Spleen (tissue), 11 donors: ENCODE data around the gene EPHB1. TPM values are rescaled to one million over a fixed set of nuclear protein-coding genes. Genes with fewer than 3 reads are reported as not detected.

Experiments used
- DNase-seq: peaks from one replicate; pipeline ENCODE4 v3.0.0-alpha.2; 2020
- H3K27ac ChIP-seq, 8 donors: fragments of 200-600 bp; sonication (generic) in 7 of 8; 1 replicate in 4 of 8; 2 replicates in 4 of 8; pipeline versions ENCODE4 v1.5.0 to v1.8.0; 2016 to 2021; ENCODE audit warnings: inconsistent platforms in 4 of 8, mild to moderate bottlenecking in 4 of 8, moderate library complexity in 1 of 8
- H3K27me3 ChIP-seq, 7 donors: fragments of 200-600 bp; sonication (generic) in 6 of 7; replicated peaks in 1 of 7; 1 replicate in 4 of 7; 2 replicates in 3 of 7; pipeline versions ENCODE4 v1.5.0 to v1.8.0; 2016 to 2021; ENCODE audit warnings: inconsistent platforms in 3 of 7, mild to moderate bottlenecking in 1 of 7
- H3K36me3 ChIP-seq, 6 donors: fragments of 200-600 bp; sonication (generic) in 5 of 6; 1 replicate in 4 of 6; 2 replicates in 2 of 6; pipeline versions ENCODE4 v1.5.0 to v1.8.0; 2016 to 2021; ENCODE audit warnings: inconsistent platforms in 2 of 6
- H3K4me1 ChIP-seq, 6 donors: fragments of 200-600 bp; sonication (generic) in 5 of 6; 1 replicate in 3 of 6; 2 replicates in 3 of 6; pipeline versions ENCODE4 v1.5.0 to v1.8.0; 2016 to 2021; ENCODE audit warnings: inconsistent platforms in 3 of 6
- H3K4me3 ChIP-seq, 8 donors: fragments of 200-600 bp; sonication (generic) in 7 of 8; 1 replicate in 4 of 8; 2 replicates in 4 of 8; pipeline versions ENCODE4 v1.5.0 to v1.8.0; 2016 to 2021; ENCODE audit warnings: inconsistent platforms in 4 of 8, mild to moderate bottlenecking in 4 of 8, moderate library complexity in 2 of 8
- H3K9me3 ChIP-seq, 8 donors: fragments of 200-600 bp; sonication (generic) in 7 of 8; 1 replicate in 4 of 8; 2 replicates in 4 of 8; pipeline versions ENCODE4 v1.5.0 to v1.8.0; 2016 to 2021; ENCODE audit warnings: inconsistent platforms in 4 of 8
- POLR2A ChIP-seq, 3 donors: fragments of 450-650 bp; IDR thresholded peaks; one replicate each; pipeline ENCODE4 v1.5.1; 2017; ENCODE audit warnings: antibody characterized with exemption in 3 of 3, mild to moderate bottlenecking in 1 of 3
- POLR2AphosphoS5 ChIP-seq, 3 donors: sonication (generic); formaldehyde crosslinking; IDR thresholded peaks; one replicate each; pipeline ENCODE4 v1.5.1; 2017; ENCODE audit warnings: antibody characterized with exemption in 3 of 3
- WGBS, 5 donors: extraction: QIAGEN DNeasy Blood & Tissue Kit in 3 of 5; methylation state at CpG; one replicate each; pipeline versions ENCODE4 v1.1.5 to v1.1.7; 2013 to 2018; 5-methylcytosine and 5-hydroxymethylcytosine counted together
- intact Hi-C: fragments of 100-400 bp; cut with DNase I; formaldehyde crosslinking; loops from one replicate; pipeline ENCODE4 v1.15.0; 2023; ENCODE audit warnings: low total_unique reads
- polyA plus RNA-seq, 3 donors: library from polyadenylated mRNA; stranded (reverse); fragments of 200-250 nt; gene quantifications; one replicate each; pipeline ENCODE4 v1.2.1, GENCODE V29; 2013
- total RNA-seq, 7 donors: library from RNA; depleted of rRNA in 3 of 7; stranded (reverse); fragments of >200 nt in 3 of 7; fragmentation: NEBNext Ultra II Directional in 4 of 7; extraction: Animal tissue kit (Norgen Biotek cat#: 25700) in 4 of 7; gene quantifications; one replicate each; pipeline versions ENCODE4 v1.1.0 to v1.2.1, GENCODE V29; 2016 to 2021
- TF ChIP-seq, protein P1 (sequence below), 11 experiments: fragments of 200-600 bp in 7 of 11; fragments of 450-650 bp in 4 of 11; sonication (generic) in 4 of 11; IDR thresholded peaks in 8 of 11; conservative IDR thresholded peaks in 3 of 11; 1 replicate in 7 of 11; 2 replicates in 4 of 11; pipeline versions ENCODE4 v1.4.0 to v1.8.0; 2016 to 2021; ENCODE audit warnings: antibody characterized with exemption in 11 of 11, inconsistent platforms in 4 of 11, mild to moderate bottlenecking in 1 of 11
- donor health status: healthy with polysubstance abuse.
- donor health status: DM: no; HTN: no; CAD: no; lungs with moderate emphysema.
- donor health status: DM: no; HTN: no; CAD: no.
- donor health status: Bipolar disorder and iron deficiency.
- donor health status: healthy.
- donor health status: DM: no; HTN: no; CAD: no.
- donor health status: DM: yes; HTN: yes; CAD: no.

EPHB1 gene
- total and polyA plus RNA-seq, 10 donors, result 0.20 to 14.0 (median 3.0) TPM

GRCh38 chr3:134932035-134932434 lies 137.0 kb downstream of the EPHB1 start:
- Histone ChIP-seq H3K36me3 (no peaks in the 10 kb centered on the region), H3K9me3 (no peaks in the 10 kb centered on the region), H3K27ac (no peak overlapping the region), H3K27me3 (no peaks in the 10 kb centered on the region), H3K4me1 (no peaks in the 10 kb centered on the region), H3K4me3 (no peak overlapping the region)
- TF ChIP-seq POLR2A (IDR thresholded peaks at IDR 0.05) (no peak), POLR2AphosphoS5 (IDR thresholded peaks at IDR 0.05) (no peak)
- TF ChIP-seq, protein P1, sequence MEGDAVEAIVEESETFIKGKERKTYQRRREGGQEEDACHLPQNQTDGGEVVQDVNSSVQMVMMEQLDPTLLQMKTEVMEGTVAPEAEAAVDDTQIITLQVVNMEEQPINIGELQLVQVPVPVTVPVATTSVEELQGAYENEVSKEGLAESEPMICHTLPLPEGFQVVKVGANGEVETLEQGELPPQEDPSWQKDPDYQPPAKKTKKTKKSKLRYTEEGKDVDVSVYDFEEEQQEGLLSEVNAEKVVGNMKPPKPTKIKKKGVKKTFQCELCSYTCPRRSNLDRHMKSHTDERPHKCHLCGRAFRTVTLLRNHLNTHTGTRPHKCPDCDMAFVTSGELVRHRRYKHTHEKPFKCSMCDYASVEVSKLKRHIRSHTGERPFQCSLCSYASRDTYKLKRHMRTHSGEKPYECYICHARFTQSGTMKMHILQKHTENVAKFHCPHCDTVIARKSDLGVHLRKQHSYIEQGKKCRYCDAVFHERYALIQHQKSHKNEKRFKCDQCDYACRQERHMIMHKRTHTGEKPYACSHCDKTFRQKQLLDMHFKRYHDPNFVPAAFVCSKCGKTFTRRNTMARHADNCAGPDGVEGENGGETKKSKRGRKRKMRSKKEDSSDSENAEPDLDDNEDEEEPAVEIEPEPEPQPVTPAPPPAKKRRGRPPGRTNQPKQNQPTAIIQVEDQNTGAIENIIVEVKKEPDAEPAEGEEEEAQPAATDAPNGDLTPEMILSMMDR (IDR thresholded peaks at IDR 0.05 in 8 of 11, conservative IDR thresholded peaks at IDR 0.05 in 3 of 11), result no peak
- no peak for DNase-seq
- WGBS, 5 donors, result 86 to 93% (median 90%) methylated on average over 6 of the region's 6 CpGs
- intact Hi-C loops, result no loop called here

DNA sequence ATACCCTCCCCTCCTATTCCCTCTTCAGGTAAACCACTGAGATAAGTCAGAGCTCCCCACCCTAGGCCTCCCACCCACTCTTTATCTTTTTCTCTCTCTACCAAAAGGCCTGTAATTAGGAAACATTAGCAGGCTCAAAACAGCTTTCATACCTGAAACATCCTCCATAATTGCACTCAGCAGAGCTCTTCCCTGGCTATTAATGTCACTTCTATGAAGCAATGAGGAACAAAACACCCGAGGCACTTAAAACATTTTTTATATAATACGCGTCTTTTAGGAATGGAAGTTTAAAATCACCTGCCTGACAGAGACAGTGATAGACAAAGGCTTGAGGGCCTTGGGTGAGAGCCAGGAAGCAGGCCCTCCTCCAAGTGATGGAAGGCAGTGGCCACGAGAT lies 138.9 kb downstream of the EPHB1 start:
- 84 to 94% (median 91%) methylated on average over 4 of the region's 4 CpGs for WGBS, 5 donors
- Histone ChIP-seq H3K27ac (no peak overlapping the region), H3K36me3 (no peaks in the 10 kb centered on the region), H3K27me3 (no peaks in the 10 kb centered on the region), H3K9me3 (no peaks in the 10 kb centered on the region), H3K4me3 (no peak overlapping the region), H3K4me1 (no peaks in the 10 kb centered on the region)
- DNase-seq, result no peak
- intact Hi-C loops, result no loop called here
- no peak for TF ChIP-seq POLR2AphosphoS5 (IDR thresholded peaks at IDR 0.05)
- TF ChIP-seq, protein P1 (IDR thresholded peaks at IDR 0.05 in 8 of 11, conservative IDR thresholded peaks at IDR 0.05 in 3 of 11), result no peak
- no peak for TF ChIP-seq POLR2A (IDR thresholded peaks at IDR 0.05)

DNA sequence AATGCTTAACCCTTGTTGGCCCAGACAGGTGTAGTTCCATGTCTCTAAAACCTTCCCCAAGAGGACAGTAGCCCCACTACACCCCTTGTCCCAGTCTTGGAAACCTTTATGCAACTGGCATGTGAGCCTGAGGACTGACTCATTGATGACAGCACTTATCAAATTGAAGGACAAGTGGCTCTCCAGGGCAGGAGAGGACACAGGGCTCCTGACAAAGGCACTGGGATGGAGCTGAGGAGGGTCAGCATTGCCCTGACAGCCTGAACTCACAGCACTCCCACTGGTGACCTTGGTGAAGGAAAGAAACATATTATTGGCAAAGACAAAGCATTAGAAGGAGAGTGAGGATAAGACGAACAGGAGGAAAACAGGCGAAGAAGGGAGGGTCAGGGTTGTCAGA lies 139.9 kb downstream of the EPHB1 start:
- H3K27ac ChIP-seq, result no peak overlapping the region
- 68 to 88% (median 76%) methylated on average over 2 of the region's 2 CpGs for whole genome bisulfite sequencing, 5 donors
- no peaks in the 10 kb centered on the region for H3K36me3 ChIP-seq
- H3K4me1 ChIP-seq, result no peaks in the 10 kb centered on the region
- intact Hi-C loops, result no loop called here
- DNase-seq, result no peak
- TF ChIP-seq, protein P1 (IDR thresholded peaks at IDR 0.05 in 8 of 11, conservative IDR thresholded peaks at IDR 0.05 in 3 of 11), result no peak
- TF ChIP-seq POLR2AphosphoS5 (IDR thresholded peaks at IDR 0.05) (no peak), POLR2A (IDR thresholded peaks at IDR 0.05) (no peak)
- H3K4me3 ChIP-seq, result no peak overlapping the region
- H3K27me3 ChIP-seq, result no peaks in the 10 kb centered on the region
- H3K9me3 ChIP-seq, result no peaks in the 10 kb centered on the region

DNA sequence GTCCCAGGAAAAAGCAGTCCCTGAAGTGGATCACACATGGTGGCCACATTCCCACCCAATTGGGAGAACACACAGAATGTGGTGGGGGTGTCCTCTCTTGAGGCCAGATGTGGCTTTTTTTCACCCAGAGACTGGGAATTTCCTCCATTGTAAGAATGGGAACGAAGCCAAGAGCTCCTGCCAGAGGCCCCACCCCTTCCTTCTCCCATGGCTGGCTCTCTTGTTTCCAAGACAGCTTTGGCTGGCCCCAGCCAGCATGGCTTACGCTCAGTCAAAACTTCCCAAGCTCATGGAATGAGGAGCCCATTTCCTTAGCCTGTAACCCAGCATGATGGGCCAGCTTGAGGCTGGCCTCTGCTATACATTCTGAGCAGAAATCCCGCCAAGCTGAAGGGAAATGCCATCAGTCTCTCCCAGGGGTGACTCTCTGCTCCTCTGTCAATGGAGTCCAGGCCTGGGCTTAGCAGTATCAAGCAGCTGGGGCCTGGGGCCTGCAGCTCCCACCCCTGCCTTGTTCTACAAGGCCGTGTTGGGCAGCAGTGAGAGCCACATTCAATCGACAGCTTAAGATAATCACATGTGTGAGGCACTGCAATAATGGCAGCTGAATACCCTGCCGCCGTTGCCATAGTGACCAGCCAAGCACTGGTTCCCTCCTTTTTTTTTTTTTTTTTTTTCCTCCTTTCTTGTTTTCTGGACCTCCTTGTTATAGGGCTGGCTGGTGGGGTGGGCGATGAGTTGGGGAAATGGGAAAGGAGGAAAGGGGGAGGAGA lies 142.4 kb downstream of the EPHB1 start:
- intact Hi-C loops, result no loop called here
- 69 to 74% (median 71%) methylated on average over 8 of the region's 8 CpGs for WGBS, 5 donors
- Histone ChIP-seq H3K36me3 (no peaks in the 10 kb centered on the region), H3K27ac (no peak overlapping the region), H3K27me3 (no peaks in the 10 kb centered on the region), H3K9me3 (no peaks in the 10 kb centered on the region), H3K4me3 (no peak overlapping the region), H3K4me1 (no peaks in the 10 kb centered on the region)
- DNase-seq, result no peak
- TF ChIP-seq, protein P1 (IDR thresholded peaks at IDR 0.05 in 8 of 11, conservative IDR thresholded peaks at IDR 0.05 in 3 of 11), result no peak
- TF ChIP-seq POLR2AphosphoS5 (IDR thresholded peaks at IDR 0.05), result no peak
- no peak for TF ChIP-seq POLR2A (IDR thresholded peaks at IDR 0.05)
